CD4-positive, alpha-beta T cell treated with Interleukin-10 for 1 hour (primary cell): ENCODE data around the gene GNA14.
"Not testable (repeated sequence)": the region's sequence is repeated elsewhere in the genome, so short reads cannot be mapped to it uniquely, and the experiment has no call there.

ENCODE experiments used
- DNase-seq: peaks from one replicate; pipeline ENCODE4 v3.0.0-alpha.2; 2020

The GNA14 gene

DNA sequence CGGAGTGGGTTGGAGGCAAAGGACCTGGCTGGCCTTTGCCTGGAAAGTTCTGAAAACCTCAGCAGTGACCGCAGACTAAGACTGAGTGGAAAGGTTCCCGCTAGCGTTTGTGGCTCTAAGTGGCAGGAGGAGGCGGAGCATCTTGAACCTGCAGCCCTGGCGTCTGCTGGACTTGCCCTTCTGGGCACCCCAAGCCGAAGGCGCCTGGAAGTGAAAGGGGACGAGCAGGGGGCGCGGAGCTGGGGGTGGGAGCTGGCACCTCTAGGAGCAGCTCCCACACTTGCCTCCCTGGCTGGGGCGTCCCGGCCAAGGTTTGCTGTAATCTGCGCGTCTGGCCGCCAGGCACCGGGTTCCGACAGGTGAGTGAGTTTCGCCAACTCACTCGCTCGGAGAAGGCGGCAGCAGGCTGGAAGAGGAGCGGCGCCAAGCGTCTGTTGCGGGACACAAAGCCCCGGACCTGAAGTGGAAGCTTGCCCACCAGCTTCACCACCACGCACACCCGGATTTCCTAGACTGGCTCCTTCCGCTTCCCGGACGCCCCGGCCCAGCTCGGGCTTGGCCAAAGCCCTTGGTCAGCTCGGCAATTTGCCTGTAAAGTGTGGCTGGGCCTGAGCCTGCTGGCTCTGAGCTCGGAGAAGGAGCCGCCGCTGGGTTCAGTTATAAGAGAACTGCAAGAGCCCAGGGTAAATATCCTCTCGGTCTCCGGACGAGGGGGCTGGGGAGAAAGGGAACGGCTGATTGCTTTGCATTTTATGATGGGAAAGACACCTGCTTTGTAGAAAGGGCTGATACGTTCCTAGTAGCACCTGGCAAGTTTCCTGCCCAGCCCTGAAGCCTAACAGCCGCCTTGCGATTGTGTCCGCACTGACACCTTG is at the start of gene GNA14:
GNA14 (minus strand) TSS at position 89 of the 875 bp plus-strand sequence. CDS start 529 bp downstream, outside the sequence.
- no peak for DNase-seq

DNA sequence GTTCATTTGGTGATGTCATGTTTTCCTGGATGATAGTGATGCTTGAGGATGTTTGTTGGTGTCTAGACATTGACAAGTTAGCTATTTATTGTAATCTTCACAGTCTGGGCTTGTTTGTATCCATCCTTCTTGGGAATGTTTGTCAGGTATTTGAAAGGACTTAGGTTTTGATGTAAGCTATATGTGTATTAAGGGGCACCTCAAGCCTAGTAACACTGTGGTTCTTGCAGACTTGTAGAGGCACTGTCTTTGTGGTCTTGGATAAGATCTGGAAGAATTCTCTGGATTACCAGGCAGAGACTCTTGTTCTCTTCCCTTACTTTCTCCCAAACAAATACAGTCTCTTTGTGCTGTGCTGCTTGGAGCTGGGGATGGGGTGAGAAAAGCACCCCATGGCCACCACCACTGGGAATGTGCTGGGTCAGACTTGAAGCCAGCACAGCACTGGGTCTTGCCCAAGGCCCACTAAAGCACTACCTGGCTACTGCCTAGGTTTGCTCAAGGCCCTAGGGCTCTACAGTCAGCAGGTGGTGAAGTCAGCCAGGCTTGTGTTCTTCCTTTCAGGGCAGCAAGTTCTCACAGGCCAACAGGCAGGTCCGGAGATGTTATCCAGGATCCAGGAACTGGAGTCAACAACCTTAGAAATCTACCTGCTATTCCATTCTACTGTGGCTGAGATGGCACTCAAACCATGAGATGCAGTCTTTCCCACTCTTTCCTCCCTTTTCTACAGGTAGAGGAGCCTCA is 49.3 kb upstream of the GNA14 start:
- no peak for DNase-seq

DNA sequence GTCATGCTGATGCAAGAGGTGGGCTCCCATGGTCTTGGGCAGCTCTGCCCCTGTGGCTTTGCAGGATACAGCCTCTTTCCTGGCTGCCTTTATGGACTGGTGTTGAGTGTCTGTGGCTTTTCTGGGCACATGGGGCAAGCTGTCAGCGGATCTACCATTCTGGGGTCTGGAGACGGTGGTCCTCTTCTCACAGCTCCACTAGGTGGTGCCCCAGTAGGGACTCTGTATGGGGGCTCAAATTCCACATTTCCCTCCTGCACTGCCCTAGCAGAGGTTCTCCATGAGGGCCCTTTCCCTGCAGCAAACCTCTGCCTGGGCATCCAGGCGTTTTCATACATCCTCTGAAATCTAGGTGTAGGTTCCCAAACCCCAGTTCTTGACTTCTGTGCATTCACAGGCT is 42.6 kb upstream of the GNA14 start:
- not testable (repeated sequence) for DNase-seq

DNA sequence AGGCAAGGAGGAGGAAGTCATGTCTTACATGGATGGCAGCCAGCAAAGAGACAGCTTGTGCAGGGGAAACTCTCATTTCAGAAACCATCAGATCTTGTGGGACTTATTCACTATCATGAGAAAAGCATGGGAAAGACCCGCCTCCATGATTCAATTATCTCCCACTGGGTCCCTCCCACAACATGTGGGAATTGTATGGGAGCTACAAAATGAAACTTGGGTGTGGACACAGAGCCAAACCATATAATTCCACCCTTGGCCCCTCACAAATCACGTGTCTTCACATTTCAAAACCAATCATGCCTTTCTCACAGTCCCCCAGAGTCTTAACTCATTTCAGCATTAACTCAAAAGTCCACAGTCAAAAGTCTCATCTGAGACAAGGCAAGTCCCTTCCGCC is 42.0 kb upstream of the GNA14 start:
- DNase-seq = not testable (repeated sequence)

DNA sequence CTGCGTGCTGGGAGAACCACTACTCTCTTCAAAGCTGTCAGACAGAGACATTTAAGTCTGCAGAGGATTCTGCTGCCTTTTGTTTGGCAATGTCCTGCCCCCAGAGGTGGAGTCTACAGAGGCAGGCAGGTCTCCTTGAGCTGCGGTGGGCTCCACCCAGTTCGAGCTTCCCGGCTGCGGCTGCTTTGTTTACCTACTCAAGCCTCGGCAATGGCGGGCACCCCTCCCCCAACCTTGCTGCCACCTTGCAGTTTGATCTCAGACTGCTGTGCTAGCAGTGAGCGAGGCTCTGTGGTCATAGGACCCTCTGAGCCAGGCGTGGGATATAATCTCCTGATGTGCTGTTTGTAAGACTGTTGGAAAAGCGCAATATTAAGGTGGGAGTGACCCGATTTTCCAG is 39.6 kb upstream of the GNA14 start:
- not testable (repeated sequence) for DNase-seq

DNA sequence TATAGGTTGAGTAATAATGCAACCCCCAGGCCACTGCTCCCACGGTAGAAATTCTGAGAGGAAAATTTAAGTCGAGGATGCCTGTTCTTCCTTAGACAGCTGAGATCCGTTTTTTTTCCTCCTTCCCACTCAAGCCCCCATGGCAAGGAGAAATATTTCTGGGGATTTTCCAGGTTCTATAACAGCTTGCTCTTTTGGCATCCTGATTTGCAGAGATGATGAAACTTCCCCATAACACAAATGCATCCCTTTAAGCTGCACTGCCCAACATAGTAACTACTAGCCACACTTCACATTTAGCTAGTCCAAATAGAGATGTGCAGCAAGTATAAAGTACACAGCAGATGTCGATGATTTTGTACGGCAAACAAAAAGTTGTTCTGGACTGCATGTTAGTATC is 32.5 kb upstream of the GNA14 start:
- no peak for DNase-seq

DNA sequence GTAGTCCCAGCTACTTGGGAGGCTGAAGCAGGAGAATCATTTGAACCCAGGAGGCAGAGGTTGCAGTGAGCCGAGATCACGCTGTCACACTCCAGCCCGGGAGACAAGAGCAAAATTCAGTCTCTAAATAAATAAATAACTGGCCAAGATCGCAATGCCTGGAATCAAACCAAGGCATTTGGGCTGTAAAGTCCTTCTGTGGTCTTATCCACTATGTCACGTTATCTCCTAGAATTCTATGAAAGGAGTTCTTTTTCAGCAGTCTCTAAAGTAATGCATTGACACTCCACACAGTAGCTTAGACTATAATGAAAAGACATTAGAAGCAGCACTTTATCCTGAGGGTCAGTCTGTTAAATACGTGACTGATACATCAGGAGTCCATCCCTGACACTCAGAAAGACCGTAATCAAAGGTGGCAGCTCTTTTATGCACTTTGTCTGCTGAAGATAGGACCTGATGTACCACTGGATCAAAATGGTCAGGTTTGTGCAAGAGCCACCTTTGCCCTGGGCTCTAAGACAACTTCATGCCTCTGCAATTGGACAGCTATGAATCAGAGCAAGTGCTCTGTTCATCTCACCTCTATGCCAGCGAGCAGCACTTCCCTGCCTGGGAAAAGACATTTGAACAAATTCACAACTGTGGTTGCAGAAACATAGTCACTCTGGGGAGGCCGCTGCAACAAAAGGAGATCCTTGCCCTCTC is 31.7 kb upstream of the GNA14 start:
- no peak for DNase-seq

DNA sequence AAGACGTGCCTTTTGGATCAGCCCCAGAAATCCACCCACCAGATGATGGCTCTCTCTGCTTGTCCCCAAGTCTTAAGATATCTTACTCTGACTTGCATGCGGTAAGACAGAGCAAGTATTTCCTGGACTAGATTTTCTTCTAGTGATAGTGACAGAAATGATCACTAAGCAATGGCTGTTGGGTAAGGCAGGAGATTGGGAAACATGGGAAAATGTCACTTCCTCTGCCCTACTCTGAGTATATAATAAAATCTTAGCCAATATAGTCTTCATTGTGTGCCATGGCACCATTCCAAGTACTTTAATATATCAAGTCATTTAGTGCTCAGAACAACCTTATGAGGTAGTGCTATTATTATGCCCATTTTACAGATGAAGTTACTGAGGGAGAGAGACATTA is 31.0 kb upstream of the GNA14 start:
- no peak for DNase-seq

DNA sequence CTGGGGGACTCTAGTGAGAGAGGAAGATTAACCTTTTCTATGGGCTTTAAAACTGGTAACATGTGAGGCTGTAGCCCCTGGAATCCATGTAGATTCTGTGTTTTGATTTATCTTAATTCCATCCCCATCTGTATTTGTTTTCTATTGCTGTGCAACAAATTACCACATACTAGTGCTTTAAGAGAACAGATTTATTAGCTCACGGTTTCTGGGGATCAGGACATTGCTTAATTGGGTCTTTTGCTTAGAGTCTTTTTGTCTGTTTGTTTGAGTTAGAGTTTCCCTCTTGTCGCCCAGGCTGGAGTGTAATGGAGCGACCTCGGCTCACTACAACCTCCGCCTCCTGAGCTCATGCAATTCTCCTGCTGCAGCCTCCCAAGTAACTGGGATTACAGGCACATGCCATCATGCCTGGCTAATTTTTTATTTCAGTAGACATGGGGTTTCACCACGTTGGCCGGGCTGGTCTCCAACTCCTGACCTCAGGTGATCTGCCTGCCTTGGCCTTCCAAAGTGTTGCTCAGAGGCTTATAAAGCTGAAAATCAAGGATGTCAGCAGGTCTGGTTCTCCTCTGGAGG is 29.9 kb upstream of the GNA14 start:
- DNase-seq = no peak

DNA sequence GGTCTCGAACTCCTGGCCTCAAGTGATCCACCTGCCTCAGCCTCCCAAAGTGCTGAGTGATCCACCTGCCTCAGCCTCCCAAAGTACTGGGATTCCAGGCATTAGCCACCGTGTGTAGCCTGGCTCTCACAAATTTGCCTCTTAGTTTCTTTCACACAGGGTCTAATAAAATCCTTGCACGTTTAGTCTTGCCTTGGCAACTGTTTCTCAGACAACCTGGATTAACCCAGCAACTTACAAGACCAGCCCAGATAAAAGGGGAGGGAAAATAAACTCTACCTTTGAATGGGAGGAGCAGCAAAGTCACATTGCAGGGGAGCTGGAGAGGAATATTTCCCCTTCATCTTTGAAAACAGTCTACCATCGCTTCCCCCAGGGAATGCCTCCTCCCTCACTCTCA is 29.3 kb upstream of the GNA14 start:
- DNase-seq = no peak

DNA sequence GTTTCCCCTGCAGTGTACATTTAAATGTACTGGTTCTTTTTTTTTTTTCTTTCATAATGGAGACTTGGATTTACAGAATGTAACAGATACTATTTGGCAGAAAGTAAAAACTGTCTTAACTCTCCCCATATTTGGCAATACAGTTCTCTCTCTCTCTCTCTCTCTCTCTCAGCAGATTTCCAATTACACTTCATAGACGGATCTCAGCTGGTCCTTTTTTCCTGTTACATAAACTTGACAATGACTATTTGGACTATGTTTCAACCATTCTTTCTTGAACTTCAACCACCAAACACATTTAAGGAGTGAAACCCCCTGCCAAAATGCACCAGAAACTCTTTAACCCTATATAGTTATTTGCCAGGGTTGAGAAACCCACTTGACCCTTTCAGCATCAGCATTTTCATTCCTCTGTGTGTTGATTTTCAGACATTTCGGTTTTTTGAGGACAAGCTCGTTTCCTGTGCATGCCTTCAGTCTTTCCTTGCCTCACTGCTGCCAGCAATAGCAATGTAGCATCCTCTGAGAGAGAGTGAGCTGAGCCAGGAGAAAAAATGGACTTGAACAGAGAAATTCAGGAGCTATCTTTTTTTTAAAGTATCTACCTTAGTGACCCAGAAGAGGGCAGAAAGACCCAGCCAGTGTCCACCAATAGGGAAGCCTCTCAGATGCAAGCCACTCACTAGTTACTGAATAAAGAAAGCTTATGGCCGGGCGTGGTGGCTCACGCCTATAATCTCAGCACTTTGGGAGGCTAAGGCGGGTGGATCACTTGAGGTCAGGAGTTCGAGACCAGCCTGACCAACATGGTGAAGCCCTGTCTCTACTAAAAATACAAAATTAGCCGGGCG is 26.0 kb upstream of the GNA14 start:
- no peak for DNase-seq

DNA sequence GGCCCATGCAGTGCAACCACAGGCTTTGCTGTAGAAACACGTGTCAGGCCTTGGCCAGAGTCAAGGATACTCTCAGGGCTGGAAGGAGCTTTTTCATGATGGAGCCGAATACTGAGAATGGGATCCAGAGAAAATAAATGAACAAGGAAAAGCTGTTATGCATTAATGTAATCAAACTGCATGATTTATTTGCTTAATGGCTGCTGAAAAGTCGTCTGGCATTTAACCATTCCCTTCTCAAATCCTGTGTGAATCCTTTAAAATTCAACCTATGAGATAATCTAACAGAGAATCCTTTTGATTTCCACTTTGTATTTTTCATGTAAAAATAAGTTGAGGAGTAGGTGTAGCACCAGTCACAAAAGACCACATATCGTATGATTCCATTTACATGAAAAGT is 24.1 kb upstream of the GNA14 start:
- DNase-seq = no peak

DNA sequence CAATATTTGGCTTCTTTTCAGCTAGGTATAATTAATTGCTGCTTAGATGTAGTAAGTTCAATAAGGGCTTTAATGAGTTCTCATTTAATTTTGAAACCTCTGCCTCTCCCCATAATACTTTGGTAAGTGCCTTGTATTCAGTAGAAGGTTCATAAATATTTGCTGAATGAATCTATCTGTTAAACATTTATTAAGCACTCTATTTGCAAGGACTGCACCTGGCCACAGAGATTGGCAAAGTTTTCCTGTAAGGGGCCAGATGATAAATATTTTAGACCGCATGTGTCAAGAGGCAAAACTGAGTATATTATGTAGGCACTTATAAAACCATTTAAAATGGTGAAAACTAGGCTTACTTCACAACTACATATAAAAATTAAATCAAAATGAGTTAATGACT is 19.0 kb upstream of the GNA14 start:
- DNase-seq = no peak

DNA sequence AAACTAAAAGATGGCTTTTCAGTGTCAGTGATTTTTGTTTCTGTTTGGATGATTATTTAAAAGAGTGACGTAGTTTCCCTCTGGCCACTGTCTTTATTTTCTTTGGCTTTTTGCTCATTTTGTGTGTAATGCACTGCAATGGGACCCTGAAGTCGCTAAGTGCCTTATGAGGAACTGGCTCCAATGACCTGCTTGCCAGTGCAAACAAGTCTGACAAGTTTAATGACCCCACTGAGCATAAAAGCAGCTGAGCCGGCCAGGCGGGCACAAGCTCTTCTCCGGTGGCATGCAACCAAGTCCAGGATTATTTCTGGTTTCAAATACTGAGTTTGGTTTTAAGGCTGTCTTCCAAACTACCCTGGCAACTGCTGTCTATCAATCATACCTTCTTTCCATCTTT is 15.6 kb upstream of the GNA14 start:
- DNase-seq = no peak

DNA sequence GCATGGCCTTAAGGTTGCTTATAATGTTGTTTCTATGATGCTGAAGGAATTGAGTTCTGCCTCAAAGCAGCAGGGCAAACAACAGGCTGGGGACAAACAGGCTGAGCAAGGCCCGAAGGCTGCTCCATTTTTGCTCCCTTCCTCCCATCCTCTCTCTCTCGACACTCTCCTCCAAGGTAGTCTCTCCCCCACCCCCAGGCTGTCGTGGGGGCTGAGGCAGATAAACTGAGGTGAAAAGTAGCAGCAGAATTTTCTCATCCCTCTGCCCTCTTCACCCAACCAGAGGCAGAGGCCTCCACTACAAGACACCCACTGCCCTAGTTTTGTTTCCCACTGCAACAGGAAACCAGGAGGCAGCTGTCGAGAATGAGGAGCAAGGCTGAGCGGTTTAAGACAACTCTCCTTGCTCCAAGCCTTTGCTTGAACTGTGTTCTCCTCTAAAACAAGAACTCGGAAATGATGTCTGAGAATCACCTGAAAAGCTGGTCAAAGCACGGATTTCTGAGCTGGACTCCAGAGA is 13.5 kb upstream of the GNA14 start:
- no peak for DNase-seq

DNA sequence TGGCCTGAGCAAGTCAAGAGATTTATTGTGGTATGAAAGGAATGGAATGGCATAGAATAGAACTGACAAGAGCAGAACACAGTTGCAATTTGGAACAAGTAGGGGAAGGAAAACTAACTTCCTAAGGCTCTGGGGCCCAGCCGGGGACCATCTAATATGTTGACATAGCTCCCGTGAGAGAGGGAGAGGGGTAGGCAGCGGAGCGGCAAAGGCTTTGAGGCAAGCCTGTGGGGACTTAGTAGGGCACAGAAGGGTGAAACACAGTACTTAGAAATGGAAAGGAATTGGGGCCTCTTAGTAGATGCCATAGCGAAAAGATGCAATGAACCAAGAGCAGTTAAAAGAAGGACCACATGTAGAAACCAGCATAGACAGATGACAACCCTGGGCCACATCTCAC is 11.8 kb upstream of the GNA14 start:
- no peak for DNase-seq

DNA sequence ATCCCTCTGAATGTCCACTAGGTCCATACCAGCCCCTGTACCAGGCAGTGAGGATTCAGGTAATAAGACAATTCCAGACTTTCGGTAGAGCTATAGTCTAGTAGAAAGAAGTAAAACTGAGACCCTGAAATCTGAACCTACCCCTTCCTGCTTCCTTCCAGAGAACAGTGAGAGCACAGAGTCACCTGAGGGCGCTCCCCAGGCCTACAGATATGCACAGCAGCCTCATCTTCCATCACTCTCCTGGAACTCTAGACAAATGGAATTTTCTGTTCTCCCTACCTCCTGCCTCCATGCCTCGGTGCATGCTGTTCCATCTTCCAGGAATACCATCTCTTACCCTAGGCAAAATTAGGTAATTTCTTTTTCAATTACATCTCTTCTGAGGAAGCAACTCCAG is 3.1 kb upstream of the GNA14 start:
- no peak for DNase-seq

DNA sequence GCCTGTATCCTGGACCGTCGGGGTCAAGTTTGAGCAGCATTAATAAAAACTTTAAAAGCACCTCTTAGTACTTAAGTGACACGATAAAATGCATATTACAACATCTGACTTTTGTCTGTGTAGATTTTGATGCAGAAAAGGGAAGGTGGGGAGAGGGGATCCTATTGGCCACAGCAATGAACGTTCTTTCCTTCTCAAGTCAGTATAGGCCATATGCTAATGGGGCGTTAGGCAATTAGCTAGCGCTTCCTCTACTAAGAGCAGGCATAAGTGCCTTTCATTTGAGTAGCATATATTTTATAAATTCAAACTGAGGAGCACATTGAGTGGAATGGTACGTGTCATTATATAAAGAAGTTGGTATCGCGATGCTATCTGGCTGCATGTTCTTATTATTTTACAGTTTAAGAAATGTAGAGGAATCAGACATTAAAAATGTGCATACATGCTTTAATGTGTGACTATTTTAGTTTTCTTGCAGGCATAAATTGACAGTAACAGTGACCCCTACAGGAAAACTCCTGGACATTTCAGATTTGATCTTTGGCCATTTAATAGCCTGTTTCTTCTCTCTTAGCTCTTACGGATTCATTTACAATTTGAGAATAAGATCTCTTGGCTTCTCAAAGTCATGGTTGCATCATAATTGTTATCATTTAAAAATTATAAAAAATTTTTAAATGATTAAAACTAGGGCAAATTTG is 1.1 kb upstream of the GNA14 start:
- no peak for DNase-seq

DNA sequence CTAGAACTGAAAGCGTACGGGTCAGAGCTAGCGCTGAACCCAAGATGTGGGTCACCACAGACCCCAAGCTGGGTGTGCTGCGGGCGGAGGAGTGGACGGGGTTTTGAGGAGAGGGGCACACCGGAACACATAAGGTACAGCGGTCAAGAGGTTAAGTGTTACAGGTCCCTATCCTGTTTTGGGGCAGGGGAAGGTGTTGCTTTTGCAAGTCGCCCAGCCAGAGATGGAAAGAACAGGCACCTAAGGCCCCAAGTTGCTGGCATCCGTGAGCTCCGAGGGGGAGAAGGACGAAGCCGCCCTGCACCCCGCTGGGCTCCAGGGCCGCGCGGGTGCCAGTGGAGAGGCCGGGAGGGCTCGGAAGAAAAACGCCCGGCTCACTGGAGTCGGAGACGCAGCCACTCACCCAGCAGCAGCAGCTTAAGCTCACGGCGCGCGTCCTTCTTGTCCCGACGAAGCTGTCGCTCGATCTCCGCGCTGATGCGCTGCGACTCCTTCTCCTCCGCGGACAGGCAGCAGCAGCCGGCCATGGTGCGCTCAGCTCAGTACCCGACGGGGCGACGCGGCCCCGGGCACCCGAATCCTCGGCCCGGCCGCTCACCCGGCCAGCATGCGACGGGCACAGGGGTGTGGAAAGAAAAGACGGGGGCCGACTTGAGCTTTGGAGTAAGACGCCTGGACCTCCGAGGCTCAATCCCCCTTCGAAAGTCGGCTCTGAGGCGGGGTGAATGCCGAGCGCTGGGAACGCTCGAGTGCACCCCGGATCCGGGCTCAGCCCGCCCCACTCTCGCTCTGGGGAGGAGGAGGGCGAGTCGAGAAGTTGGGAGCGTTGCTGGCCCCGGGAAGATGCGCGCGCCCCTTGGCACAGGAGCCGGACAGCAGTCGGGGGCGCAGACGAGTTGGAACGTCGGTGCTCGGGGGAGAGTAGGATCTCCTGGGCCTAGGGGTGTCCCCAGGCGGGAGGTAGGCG is 572 bp downstream of the GNA14 start:
- DNase-seq = no peak

DNA sequence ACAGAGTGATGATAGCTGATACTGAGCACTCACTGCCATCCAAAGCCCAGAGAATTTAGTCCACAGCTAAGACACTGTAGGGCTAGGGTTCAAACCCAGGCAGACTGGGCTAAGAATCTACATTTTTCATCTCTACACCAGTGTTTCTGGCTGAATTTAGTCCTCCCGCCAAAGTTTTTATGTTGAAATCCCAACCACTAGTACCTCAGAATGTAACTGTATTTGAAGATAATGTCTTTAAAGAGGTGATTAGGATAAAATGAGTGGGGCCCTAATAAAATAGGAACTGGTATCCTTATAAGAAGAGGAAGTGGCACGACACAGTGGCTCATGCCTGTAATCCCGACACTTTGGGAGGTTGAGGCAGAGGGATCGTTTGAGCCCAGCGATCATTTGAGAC is 4.3 kb downstream of the GNA14 start:
- no peak for DNase-seq
